Measurements from ENCODE around the gene HADHB.

HADHB gene

GRCh38 chr2:26269571-26270158 is 24.9 kb downstream of the HADHB start:
- no peaks in the 10 kb centered on the region for H3K4me1 ChIP-seq
- no peaks in the 10 kb centered on the region for H3K27me3 ChIP-seq
- H3K4me3 ChIP-seq, result no peak overlapping the region
- peaks cover 49% of the 10 kb centered on the region for H3K36me3 ChIP-seq
- TF ChIP-seq Cebpa-rat (IDR thresholded peaks at IDR 0.05), result no peak
- H4K20me1 ChIP-seq, result no peaks in the 10 kb centered on the region
- no peak overlapping the region for H3K27ac ChIP-seq
- no peak overlapping the region for H3K9ac ChIP-seq
- no peaks in the 10 kb centered on the region for H3K9me3 ChIP-seq
- H3K4me2 ChIP-seq, result no peak overlapping the region

DNA sequence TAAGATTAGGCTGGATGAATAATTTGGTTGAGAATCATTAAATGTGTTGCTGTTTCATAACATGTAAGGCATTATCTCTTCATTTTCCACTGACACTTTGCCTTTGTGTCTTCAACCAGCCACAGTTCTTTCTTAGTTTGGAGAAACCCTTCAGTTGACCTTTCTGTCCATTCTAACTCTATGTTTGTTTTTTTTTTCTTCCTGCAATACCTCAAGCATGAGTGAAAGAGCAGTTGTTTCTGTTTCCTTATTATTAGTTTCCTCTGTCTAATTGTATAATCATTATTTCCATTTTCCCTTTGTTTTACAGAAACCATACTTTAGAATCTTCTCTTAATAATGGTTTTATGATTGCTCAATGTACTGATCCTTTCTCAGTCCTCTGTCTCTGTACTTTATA is 25.6 kb downstream of the HADHB start:
- Histone ChIP-seq H3K27ac (no peak overlapping the region), H3K36me3 (peaks cover 48% of the 10 kb centered on the region), H3K4me3 (no peak overlapping the region), H3K4me1 (no peaks in the 10 kb centered on the region), H4K20me1 (no peaks in the 10 kb centered on the region), H3K27me3 (no peaks in the 10 kb centered on the region), H3K9ac (no peak overlapping the region), H3K4me2 (no peak overlapping the region), H3K9me3 (no peaks in the 10 kb centered on the region)
- no peak for TF ChIP-seq Cebpa-rat (IDR thresholded peaks at IDR 0.05)

- Histone ChIP-seq H4K20me1 (no peaks in the 10 kb centered on the region), H3K27ac (no peak overlapping the region), H3K27me3 (no peaks in the 10 kb centered on the region), H3K36me3 (peaks cover 64% of the 10 kb centered on the region), H3K9me3 (no peaks in the 10 kb centered on the region), H3K4me1 (no peaks in the 10 kb centered on the region), H3K9ac (no peak overlapping the region), H3K4me2 (no peak overlapping the region), H3K4me3 (no peak overlapping the region)
- TF ChIP-seq Cebpa-rat (IDR thresholded peaks at IDR 0.05), result no peak
Observed at GRCh38 chr2:26273501-26273900, 28.8 kb downstream of the HADHB start.

DNA sequence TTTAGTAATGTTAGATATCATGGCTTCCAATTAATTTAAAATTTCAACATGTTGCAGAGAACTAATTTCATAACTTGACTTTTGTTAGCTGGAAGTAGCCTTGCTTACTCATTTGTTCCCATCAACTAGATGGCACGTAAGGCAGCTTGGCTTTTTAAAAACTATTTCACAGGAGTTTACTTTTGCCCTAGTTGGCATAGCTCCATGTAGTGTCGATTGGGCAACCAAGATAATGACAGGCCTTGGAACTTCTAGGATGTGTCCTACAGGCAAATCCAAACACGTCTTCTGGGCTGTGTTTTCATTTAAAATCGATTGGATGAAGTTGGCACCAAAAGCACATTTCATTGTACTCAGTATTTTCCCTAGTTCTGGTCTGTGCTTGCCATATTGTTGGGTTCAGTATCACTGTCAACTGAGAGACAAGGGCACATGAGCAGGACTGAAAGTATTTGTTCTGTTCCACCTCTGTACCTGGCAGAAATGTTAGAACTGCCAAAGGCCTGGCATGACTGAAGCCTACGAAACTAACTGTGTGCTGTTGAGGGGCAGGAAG is 29.4 kb downstream of the HADHB start:
- Histone ChIP-seq H3K4me2 (no peak overlapping the region), H3K9me3 (no peaks in the 10 kb centered on the region), H3K27me3 (no peaks in the 10 kb centered on the region), H3K36me3 (peaks cover 66% of the 10 kb centered on the region), H4K20me1 (no peaks in the 10 kb centered on the region), H3K27ac (no peak overlapping the region), H3K4me1 (no peaks in the 10 kb centered on the region), H3K9ac (no peak overlapping the region), H3K4me3 (no peak overlapping the region)
- no peak for TF ChIP-seq Cebpa-rat (IDR thresholded peaks at IDR 0.05)

- no peak overlapping the region for H3K4me2 ChIP-seq
- no peaks in the 10 kb centered on the region for H3K4me1 ChIP-seq
- no peaks in the 10 kb centered on the region for H4K20me1 ChIP-seq
- H3K9ac ChIP-seq, result no peak overlapping the region
- TF ChIP-seq Cebpa-rat (IDR thresholded peaks at IDR 0.05), result no peak
- H3K36me3 ChIP-seq, result peaks cover 85% of the 10 kb centered on the region
- H3K27ac ChIP-seq, result no peak overlapping the region
- no peaks in the 10 kb centered on the region for H3K27me3 ChIP-seq
- H3K9me3 ChIP-seq, result no peaks in the 10 kb centered on the region
- H3K4me3 ChIP-seq, result no peak overlapping the region
Observed at GRCh38 chr2:26276484-26277227, 31.9 kb downstream of the HADHB start.

DNA sequence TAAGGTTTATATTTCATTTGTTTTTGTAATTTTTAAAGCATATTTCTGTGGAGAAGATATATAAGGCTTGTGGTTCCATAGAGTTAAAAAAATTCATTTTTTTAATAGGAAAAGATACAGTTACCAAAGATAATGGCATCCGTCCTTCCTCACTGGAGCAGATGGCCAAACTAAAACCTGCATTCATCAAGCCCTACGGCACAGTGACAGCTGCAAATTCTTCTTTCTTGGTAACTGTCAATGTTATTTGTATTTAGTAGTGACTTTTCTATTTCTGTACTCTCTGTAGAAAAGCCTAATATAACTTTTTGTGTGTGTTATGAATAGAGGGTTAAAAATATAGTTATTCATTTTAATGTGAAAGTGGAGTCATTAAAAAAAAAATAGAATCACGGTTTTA is 35.1 kb downstream of the HADHB start:
- peaks cover 94% of the 10 kb centered on the region for H3K36me3 ChIP-seq
- H3K4me3 ChIP-seq, result no peak overlapping the region
- TF ChIP-seq Cebpa-rat (IDR thresholded peaks at IDR 0.05), result no peak
- no peak overlapping the region for H3K27ac ChIP-seq
- H3K9ac ChIP-seq, result no peak overlapping the region
- no peaks in the 10 kb centered on the region for H3K4me1 ChIP-seq
- H4K20me1 ChIP-seq, result no peaks in the 10 kb centered on the region
- no peaks in the 10 kb centered on the region for H3K27me3 ChIP-seq
- no peak overlapping the region for H3K4me2 ChIP-seq
- no peaks in the 10 kb centered on the region for H3K9me3 ChIP-seq

GRCh38 chr2:26281226-26281625 is 36.5 kb downstream of the HADHB start:
- Histone ChIP-seq H3K9me3 (no peaks in the 10 kb centered on the region), H3K4me2 (no peak overlapping the region), H3K36me3 (peaks cover 94% of the 10 kb centered on the region), H3K27me3 (no peaks in the 10 kb centered on the region), H3K9ac (no peak overlapping the region), H3K4me3 (no peak overlapping the region), H3K4me1 (no peaks in the 10 kb centered on the region), H3K27ac (no peak overlapping the region), H4K20me1 (no peaks in the 10 kb centered on the region)
- TF ChIP-seq Cebpa-rat (IDR thresholded peaks at IDR 0.05), result no peak

- TF ChIP-seq Cebpa-rat (IDR thresholded peaks at IDR 0.05), result no peak
- Histone ChIP-seq H3K9ac (no peak overlapping the region), H3K9me3 (no peaks in the 10 kb centered on the region), H4K20me1 (no peaks in the 10 kb centered on the region), H3K4me3 (no peak overlapping the region), H3K27ac (no peak overlapping the region), H3K36me3 (peaks cover 94% of the 10 kb centered on the region), H3K4me1 (no peaks in the 10 kb centered on the region), H3K4me2 (no peak overlapping the region), H3K27me3 (no peaks in the 10 kb centered on the region)
Observed at GRCh38 chr2:26283606-26284005, 38.9 kb downstream of the HADHB start.

GRCh38 chr2:26284132-26284531 is 39.4 kb downstream of the HADHB start:
- no peaks in the 10 kb centered on the region for H4K20me1 ChIP-seq
- H3K4me3 ChIP-seq, result no peak overlapping the region
- H3K4me2 ChIP-seq, result no peak overlapping the region
- H3K9ac ChIP-seq, result no peak overlapping the region
- no peaks in the 10 kb centered on the region for H3K9me3 ChIP-seq
- no peaks in the 10 kb centered on the region for H3K4me1 ChIP-seq
- H3K27ac ChIP-seq, result no peak overlapping the region
- no peaks in the 10 kb centered on the region for H3K27me3 ChIP-seq
- no peak for TF ChIP-seq Cebpa-rat (IDR thresholded peaks at IDR 0.05)
- peaks cover 94% of the 10 kb centered on the region for H3K36me3 ChIP-seq

DNA sequence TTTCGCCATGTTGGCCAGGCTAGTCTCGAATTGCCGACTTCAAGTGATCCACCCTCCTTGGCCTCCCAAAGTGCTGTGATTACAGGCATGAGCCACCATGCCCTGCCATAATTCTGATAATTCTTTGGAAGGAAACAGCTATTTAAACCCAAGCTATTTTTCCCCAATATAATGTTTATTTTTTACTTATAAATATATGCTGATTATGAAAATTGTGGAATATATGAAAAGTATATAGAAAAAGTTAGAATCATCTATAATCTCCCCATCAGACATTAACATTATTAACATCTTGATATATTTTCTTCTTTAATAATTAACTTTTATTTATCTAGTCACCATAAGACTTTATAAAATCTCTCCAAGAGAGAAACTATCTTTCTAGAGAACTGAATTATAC is 41.2 kb downstream of the HADHB start:
- H3K4me1 ChIP-seq, result no peaks in the 10 kb centered on the region
- no peaks in the 10 kb centered on the region for H3K9me3 ChIP-seq
- H3K9ac ChIP-seq, result no peak overlapping the region
- H3K27me3 ChIP-seq, result no peaks in the 10 kb centered on the region
- H3K4me3 ChIP-seq, result no peak overlapping the region
- no peaks in the 10 kb centered on the region for H4K20me1 ChIP-seq
- no peak overlapping the region for H3K27ac ChIP-seq
- H3K4me2 ChIP-seq, result no peak overlapping the region
- H3K36me3 ChIP-seq, result peaks cover 92% of the 10 kb centered on the region
- no peak for TF ChIP-seq Cebpa-rat (IDR thresholded peaks at IDR 0.05)

Measured in BLaER1 (cell line).